GM18505 (cell line): ENCODE measurements around the gene CDYL.

Experiments
- ATAC-seq: cut with Tn5 transposase; IDR thresholded peaks from one replicate; pipeline ENCODE4 v1.9.1; 2021; ENCODE audit not compliant: unreplicated experiment
- POLR2A ChIP-seq: IDR thresholded peaks from 4 replicates; pipeline ENCODE4 v1.6.1; 2011; ENCODE audit warnings: borderline replicate concordance; ENCODE audit not compliant: insufficient read depth, insufficient read length; ENCODE audit errors: extremely low read depth

Gene CDYL

DNA sequence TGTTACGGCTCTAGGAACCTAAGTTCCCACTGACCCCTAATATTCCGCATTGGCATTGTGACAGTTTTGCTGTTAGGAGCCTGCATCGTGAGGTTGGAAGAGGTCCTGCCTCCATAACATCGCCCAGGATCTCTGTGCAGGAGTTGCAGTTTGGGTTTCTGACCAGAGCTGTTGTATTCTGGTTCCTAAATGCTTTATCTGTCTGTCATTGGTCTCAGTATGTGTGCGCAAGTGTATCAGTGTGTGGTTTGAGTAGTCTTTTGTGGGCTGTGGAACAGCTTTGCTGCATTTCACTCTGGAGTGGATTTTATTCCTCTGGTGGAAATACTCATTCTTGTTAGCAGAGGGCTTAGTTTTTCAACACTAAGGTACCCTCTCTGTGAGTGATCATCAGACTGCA, 95.6 kb downstream of the CDYL start:
- no peak for ATAC-seq
- TF ChIP-seq POLR2A: no peak

DNA sequence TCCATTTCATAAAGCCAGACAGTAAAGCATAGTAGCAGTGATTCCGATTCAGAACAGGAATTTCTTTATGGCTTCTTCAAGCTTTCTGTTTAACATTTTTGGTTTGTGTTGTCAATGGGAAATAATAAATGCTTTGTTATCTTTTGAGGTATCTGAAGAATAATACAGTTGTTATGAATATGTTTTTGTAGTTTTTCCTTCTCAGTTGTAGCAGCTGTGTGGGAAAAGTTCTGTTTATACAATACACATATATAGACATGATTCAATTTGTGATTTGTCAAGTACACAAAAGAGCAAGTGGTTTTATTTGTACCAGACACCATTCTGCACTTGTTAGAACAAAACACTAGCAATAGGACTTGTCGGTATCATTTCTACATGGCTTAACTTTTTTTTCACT, 96.6 kb downstream of the CDYL start:
- no peak for ATAC-seq

DNA sequence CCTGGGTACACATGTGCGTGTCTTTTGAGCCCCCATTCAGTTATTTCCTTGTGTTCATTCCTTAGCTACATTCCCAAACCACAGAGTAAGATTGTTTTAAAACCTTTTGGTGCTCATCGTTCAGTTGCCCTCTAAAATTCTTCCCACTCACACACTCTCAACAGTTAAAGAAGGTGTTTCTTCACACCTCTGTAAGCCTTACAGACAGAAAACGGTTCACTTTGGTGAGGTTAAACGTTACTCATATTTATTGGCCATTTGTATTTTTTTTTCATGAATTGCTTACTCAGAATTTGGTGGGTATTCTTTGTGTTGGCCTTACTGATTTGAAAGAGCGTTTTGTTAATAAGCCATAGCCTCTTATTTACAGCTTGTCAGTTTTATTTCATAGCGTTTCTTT, 97.7 kb downstream of the CDYL start:
- no peak for ATAC-seq
- TF ChIP-seq POLR2A: no peak

More for the DNA sequence above, 96.6 kb downstream of the CDYL start:
- no peak for TF ChIP-seq POLR2A

DNA sequence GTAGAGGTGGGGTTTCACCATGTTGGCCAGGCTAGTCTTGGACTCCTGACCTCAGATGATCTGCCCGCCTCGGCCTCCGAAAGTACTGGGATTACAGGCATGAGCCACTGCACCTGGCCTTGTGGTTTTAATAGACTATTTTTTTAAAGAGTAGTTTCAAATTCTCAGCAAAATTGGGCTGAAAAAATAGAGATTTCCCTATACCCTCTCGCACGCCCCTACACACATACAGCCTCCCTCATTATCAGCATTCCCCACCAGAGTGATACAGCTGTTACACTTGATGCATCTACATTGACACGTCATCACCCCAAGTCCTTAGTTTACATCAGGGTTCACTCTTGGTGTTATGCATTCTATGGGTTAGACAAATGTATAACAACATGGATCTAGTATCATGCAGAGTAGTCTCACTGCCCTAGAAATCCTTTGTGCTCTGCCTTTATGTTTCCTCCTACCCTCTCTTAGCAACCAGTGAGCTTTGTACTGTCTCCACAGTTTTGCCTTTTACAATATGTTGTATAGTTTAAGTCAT, 103.6 kb downstream of the CDYL start:
- no peak for ATAC-seq
- no peak for TF ChIP-seq POLR2A

DNA sequence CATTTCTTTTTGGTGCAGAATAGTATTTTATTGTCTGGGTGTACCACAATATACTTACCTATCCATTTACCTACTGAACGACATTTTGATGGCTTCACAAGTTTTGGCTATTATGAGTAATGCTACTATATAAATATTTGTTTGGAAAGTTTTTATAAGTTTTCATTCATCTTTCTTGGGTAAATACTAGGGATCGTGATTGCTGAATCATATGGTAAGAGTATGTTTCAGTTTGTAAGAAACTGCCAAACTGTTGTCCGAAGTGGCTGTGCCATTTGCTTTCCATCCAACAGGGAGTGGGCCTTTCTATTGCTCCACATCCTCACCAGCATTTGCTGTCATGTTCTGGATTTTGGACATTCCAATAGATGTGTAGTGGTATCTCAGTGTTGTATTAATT, 104.2 kb downstream of the CDYL start:
- ATAC-seq: no peak

DNA sequence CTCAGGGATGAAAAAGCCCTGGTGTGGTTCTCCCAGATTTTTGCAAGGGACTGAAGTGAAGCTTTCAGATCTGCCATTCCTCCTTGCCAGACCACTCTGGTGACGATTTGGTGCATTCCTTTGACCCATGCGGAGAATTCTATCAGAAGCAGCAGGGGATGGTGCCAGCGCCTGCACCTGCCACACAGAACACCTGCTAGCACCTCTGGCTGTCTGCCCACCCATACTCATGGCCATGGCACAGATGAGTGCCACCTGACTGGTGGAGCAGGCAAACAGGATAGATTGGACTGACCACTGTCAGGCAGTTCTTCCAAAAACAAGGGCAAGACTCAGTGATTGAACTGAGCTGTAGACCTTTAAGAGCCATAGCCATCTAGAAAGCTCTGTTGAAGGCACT, 107.1 kb downstream of the CDYL start:
- TF ChIP-seq POLR2A: no peak

More for the DNA sequence above, 104.2 kb downstream of the CDYL start:
- no peak for TF ChIP-seq POLR2A

DNA sequence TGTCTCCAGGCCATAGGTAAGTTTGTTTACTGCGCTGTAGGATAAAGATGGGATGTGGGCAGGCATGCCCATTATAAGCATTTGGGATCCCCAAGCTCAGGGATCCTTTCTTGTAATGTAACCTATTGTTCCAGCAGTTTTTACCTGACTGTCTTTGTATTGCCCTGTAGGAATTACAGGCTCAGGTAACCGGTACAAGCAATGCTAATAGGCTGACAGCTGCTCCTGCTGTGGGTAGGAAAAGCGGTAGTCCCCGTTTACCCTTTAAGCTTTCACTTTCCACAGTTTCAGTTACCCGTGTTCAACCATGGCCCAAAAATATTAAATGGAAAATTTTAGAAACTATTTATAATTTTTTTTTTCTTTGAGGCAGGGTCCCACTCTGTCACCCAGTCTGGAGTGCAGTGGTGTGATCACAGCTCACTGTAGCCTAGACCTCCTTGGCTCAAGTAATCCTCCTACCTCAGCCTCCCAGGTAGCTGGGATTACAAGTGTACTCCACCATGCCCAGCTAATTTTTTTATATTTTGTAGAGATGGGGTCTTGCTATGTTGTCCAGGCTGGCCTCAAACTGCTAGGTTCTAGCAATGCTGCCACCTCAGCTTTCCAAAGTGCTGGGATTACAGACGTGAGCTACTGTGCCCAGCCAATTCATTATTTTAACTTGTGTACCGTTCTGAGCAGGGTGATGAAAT, 108.6 kb downstream of the CDYL start:
- no peak for TF ChIP-seq POLR2A
- ATAC-seq: no peak

More for the DNA sequence above, 107.1 kb downstream of the CDYL start:
- no peak for ATAC-seq

DNA sequence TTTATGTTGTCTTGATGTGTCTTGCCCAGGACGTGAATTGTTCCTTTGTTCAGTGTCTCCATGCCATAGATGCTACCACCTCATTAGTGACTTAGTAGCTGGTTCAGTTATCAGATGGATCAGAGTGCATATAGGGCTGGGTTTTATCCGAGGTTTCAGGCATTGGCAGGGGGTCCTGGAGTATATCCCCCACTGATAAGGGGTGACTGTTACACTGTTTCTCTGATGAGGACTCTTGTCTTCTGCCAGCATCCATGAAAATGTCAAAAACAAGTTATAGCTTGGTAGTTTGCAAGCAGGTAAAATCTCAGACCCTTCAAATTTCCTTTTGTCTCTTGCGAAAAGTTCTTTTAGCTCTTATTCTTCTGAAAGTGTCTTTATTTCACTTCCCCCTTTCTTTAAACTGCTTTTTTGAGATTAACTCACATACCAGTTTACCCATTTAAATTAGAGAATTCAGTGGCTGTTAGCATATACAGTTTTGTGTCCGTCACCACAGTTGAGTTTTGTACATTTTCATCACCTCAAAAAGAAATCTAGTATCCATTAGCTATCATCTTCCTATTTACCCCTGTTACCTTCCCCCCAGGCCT, 109.2 kb downstream of the CDYL start:
- ATAC-seq: no peak
- no peak for TF ChIP-seq POLR2A

DNA sequence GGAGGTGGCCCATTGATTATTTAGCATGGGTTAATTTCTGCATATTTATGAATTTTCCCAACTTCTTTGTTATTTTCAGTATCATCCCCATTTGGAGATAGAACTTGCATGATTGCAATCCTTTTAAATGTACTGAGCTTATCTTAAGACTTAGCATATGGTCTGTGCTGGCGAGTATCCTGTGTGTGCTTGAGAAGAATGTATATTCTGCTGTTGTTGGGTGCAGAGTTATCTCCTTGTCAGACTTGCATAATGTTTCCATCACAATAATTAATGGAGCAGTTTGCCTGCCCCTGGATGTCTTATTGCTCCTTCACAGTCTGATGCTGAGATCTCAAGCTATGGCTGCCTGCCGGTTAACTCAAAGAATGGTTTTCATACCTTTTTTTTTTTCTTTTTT, 112.6 kb downstream of the CDYL start:
- no peak for ATAC-seq
- no peak for TF ChIP-seq POLR2A

DNA sequence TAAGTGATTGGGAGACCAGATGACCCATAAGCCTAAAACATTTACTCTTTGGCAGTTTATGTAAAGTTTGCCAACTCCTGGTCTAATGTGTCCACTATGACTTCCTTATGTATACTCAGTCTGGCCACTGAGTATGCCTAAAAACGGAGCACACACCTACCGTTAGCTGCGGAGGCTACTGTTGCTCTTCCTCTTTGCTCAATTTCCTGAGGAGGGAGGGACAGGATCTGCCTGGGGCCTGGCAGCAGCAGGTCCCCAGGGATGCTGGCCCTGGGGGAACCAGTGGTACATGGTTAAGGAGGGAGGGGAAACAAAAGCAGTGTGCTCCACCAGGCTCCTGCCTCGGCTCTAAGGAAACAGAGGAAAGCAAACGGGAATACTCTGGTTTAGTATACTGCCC, 113.5 kb downstream of the CDYL start:
- TF ChIP-seq POLR2A: no peak
- ATAC-seq: no peak

DNA sequence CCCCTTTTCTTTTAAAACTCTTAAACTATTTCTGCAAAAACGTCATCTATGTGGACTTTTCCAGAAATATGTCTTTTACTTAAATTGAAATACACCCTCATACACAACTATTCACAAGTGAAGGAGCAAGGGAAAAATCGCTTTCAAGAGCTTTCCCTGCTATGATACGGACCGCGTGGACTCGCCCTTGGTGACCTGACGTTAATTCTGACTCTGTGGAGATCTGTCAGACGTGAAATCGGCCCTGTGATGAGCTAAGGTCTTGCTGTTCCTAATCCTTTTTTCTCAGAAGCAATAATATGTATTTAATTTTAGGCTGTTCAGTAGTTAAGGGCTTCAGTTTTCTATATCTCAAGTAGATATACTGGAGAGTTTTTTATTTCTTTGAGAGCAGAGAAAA, 114.0 kb downstream of the CDYL start:
- TF ChIP-seq POLR2A: no peak

DNA sequence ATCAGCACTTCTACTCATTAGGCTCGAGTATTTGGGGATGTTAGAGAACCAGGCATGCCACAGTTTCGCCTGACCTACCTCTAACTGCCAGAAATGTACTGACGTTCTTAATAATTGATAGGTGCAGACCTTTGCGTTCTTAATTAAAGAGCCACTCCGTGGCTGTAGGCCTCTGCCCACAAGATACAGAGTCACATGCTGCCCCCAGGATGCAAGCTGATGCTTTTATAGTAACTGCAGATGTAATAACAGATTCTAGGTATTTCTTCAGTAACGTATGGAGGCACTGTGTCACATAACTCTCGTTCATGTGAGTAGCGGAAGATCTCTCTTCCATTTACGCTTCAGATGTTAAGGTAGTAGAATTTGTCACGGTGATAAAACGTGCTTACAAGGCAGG, 114.4 kb downstream of the CDYL start:
- no peak for TF ChIP-seq POLR2A
- no peak for ATAC-seq

More for the DNA sequence above, 114.0 kb downstream of the CDYL start:
- no peak for ATAC-seq

DNA sequence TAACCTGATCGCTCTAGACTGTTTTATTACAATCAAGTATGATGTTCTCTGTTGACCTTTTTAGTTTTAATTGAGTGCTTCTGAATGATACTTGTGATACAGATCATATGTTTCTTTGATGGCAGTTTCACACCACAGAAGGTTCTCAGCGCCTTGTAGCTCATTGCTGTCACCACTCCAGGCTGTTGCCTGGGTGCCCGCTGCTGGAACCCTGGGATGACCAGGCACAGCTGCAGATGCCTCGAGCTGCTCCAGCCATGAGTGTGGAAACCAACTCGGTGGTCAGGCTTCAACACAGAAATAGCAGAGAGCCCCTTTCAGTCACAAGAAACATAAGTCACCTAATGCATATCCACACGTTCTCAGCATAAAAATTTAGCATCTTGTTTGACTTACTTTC, 114.9 kb downstream of the CDYL start:
- ATAC-seq: no peak
- no peak for TF ChIP-seq POLR2A

DNA sequence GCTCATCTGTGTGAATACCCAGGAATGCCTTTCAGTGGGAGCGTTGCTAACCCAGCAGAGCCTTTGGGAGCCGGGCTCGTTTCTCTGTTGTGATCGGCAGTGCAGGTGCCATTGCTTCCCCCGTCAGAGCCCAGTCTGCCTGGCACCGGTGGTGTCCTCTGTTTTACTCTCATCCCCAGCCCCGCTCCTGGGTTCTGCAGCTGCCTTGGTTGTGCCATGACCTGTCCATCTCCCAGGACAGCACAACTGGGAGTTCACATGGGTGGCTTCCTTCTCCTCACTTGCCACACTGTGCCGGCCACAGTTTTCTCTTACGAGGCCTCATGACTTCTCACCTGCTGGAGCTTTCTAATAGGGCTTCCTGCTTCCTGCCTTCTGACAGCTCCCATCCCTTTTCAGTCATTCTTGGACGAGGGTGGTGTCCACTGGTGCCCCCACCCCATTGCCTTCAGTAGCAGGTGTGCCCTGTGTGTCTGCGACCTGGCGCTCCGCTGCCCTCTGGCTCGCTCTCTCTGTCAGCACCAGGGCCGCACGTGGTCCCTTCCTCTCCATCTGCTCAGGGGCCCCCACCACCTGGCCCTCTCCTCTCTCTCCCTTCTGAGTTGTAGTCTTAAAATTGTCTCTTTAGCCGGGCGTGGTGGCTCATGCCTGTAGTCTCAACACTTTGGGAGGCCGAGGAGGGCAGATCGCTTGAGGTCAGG, 116.7 kb downstream of the CDYL start:
- TF ChIP-seq POLR2A: no peak
- ATAC-seq: no peak
